Nephron progenitor cell (in vitro differentiated cells): ENCODE data around the gene PAQR3.

Source experiments
- DNase-seq: peaks from one replicate; pipeline ENCODE4 v3.0.0; 2021
- H3K27ac Mint-ChIP-seq: 2 replicates; pipeline ENCODE4 v1.8.0; 2021; ENCODE audit warnings: mild to moderate bottlenecking, moderate library complexity, mixed read lengths
- H3K27me3 Mint-ChIP-seq: 2 replicates; pipeline ENCODE4 v1.8.0; 2021; ENCODE audit warnings: mild to moderate bottlenecking, low read depth, mixed read lengths; ENCODE audit not compliant: poor library complexity
- H3K36me3 Mint-ChIP-seq: 2 replicates; pipeline ENCODE4 v1.8.0; 2021; ENCODE audit warnings: low read depth, mixed read lengths
- H3K4me1 Mint-ChIP-seq: 2 replicates; pipeline ENCODE4 v1.8.0; 2021; ENCODE audit warnings: mixed read lengths
- H3K4me3 Mint-ChIP-seq: 2 replicates; pipeline ENCODE4 v1.8.0; 2021; ENCODE audit warnings: mild to moderate bottlenecking, moderate library complexity, mixed read lengths
- H3K9me3 Mint-ChIP-seq: 2 replicates; pipeline ENCODE4 v1.8.0; 2021; ENCODE audit warnings: mild to moderate bottlenecking, moderate library complexity, mixed read lengths
- CTCF ChIP-seq: fragments of 200-600 bp; sonication (generic); IDR thresholded peaks from 2 replicates; pipeline ENCODE4 v1.5.0; 2021; ENCODE audit warnings: antibody characterized with exemption

Gene PAQR3

GRCh38 chr4:78951862-78952472 lies 12.7 kb upstream of the PAQR3 start:
- Mint-ChIP-seq H3K27me3 (peaks cover 11% of the 10 kb centered on the region), H3K4me3 (no peak overlapping the region), H3K9me3 (peaks cover 10% of the 10 kb centered on the region), H3K4me1 (no peaks in the 10 kb centered on the region), H3K27ac (no peak overlapping the region), H3K36me3 (no peaks in the 10 kb centered on the region)
- peak; percentile 36 for DNase-seq
- TF ChIP-seq CTCF, result peak; percentile 73

- Mint-ChIP-seq H3K27me3 (peaks cover 12% of the 10 kb centered on the region), H3K27ac (no peak overlapping the region), H3K4me1 (peaks cover 3% of the 10 kb centered on the region), H3K4me3 (no peak overlapping the region), H3K9me3 (peaks cover 27% of the 10 kb centered on the region), H3K36me3 (no peaks in the 10 kb centered on the region)
- no peak for DNase-seq
- TF ChIP-seq CTCF, result no peak
These were observed 10.5 kb upstream of the PAQR3 start for GRCh38 chr4:78949735-78950134.

DNA sequence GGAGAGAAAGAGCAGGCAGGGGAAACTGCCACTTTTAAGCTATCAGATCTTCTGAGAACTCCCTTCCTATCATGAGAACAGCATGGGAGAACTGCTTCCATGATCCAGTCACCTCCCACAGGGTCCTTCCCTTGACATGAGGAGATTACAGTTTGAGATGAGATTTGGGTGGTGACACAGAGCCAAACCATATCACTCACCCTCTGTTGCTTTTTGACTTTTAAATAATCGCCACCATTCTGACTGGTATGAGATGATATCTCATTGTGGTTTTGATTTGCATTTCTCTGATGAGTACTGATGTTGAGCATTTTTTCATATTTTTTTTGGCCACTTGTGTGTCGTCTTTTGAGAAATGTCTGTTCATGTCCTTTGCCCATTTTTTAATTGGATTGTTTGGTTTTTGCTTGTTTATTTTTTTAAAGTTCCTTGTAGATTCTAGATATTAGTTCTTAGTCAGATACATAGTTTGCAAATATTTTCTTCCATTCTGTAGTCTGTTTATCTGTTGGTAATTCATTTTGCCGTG lies 6.5 kb upstream of the PAQR3 start:
- Mint-ChIP-seq H3K4me3 (no peak overlapping the region), H3K4me1 (peaks cover 18% of the 10 kb centered on the region), H3K36me3 (no peaks in the 10 kb centered on the region), H3K27me3 (peaks cover 21% of the 10 kb centered on the region), H3K27ac (no peak overlapping the region), H3K9me3 (peaks cover 27% of the 10 kb centered on the region)
- no peak for TF ChIP-seq CTCF
- no peak for DNase-seq

DNA sequence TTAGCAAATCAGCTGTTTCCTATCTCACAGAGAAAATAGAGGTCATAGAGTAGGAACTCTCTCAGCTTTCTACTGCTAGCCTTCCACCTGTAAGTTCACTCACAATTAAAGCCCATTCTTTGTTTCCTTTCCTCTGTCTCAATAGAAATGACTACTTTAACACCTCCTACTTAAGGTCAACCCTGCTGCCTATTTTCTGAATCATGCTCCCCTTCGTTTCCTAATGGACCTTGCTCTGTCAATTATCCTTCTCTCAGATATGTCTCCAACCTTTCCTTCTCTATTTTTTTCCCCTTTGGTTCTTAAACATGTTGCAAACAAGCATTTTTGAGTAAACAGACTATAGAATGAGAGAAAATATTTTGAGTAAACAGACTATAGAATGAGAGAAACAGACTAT lies 5.1 kb upstream of the PAQR3 start:
- H3K27me3 Mint-ChIP-seq, result peaks cover 24% of the 10 kb centered on the region
- no peak overlapping the region for H3K4me3 Mint-ChIP-seq
- H3K9me3 Mint-ChIP-seq, result peaks cover 27% of the 10 kb centered on the region
- no peaks in the 10 kb centered on the region for H3K36me3 Mint-ChIP-seq
- DNase-seq, result no peak
- no peak for TF ChIP-seq CTCF
- peaks cover 27% of the 10 kb centered on the region for H3K4me1 Mint-ChIP-seq
- no peak overlapping the region for H3K27ac Mint-ChIP-seq

- Mint-ChIP-seq H3K27me3 (peaks cover 20% of the 10 kb centered on the region), H3K4me1 (peaks cover 37% of the 10 kb centered on the region)
- TF ChIP-seq CTCF, result no peak
These were observed 1.5 kb upstream of the PAQR3 start for GRCh38 chr4:78940752-78941151.

DNA sequence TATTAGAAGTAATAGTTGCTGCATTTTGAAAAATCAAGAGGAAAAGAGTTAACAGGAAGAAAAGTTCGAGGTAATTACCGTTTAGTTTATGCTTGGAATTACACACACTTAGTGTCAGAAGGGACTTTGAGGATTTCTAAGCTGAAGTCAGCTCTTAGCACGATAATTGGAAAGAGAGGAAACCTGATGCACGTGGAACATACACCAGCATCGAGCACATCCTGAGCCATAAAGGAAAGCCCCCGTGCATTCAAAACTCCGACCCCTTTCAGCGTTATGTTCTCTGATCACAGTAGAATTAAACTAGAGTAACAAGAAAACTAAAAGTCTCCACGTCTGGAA lies 400 bp upstream of the PAQR3 start:
- TF ChIP-seq CTCF, result no peak

More at GRCh38 chr4:78940752-78941151, 1.5 kb upstream of the PAQR3 start:
- Mint-ChIP-seq H3K4me3 (no peak overlapping the region), H3K27ac (no peak overlapping the region), H3K9me3 (peaks cover 5% of the 10 kb centered on the region), H3K36me3 (peaks cover 10% of the 10 kb centered on the region)
- no peak for DNase-seq

More for the DNA sequence above, 400 bp upstream of the PAQR3 start:
- peaks cover 13% of the 10 kb centered on the region for H3K36me3 Mint-ChIP-seq
- no peak for DNase-seq
- no peak overlapping the region for H3K27ac Mint-ChIP-seq
- H3K4me1 Mint-ChIP-seq, result peaks cover 33% of the 10 kb centered on the region
- H3K27me3 Mint-ChIP-seq, result peaks cover 20% of the 10 kb centered on the region
- H3K4me3 Mint-ChIP-seq, result peak overlapping the region; percentile 88
- H3K9me3 Mint-ChIP-seq, result no peaks in the 10 kb centered on the region
